NK-92 (cell line): ENCODE data around the gene C7orf57.
"Not testable (repeated sequence)": the region's sequence is repeated elsewhere in the genome, so short reads cannot be mapped to it uniquely, and the experiment has no call there.

ENCODE experiments used
- DNase-seq: peaks from one replicate; lab custom pipeline; 2025; ENCODE audit not compliant: unreplicated experiment; lab: John Stamatoyannopoulos, UW

Gene C7orf57

GRCh38 chr7:48035301-48035966 is at the start of gene C7orf57:
Gene C7orf57, plus strand, starts transcription at chr7:48035543. Its CDS starts 766 bp downstream, at chr7:48036309.
- DNase-seq: peak; percentile 12

DNA sequence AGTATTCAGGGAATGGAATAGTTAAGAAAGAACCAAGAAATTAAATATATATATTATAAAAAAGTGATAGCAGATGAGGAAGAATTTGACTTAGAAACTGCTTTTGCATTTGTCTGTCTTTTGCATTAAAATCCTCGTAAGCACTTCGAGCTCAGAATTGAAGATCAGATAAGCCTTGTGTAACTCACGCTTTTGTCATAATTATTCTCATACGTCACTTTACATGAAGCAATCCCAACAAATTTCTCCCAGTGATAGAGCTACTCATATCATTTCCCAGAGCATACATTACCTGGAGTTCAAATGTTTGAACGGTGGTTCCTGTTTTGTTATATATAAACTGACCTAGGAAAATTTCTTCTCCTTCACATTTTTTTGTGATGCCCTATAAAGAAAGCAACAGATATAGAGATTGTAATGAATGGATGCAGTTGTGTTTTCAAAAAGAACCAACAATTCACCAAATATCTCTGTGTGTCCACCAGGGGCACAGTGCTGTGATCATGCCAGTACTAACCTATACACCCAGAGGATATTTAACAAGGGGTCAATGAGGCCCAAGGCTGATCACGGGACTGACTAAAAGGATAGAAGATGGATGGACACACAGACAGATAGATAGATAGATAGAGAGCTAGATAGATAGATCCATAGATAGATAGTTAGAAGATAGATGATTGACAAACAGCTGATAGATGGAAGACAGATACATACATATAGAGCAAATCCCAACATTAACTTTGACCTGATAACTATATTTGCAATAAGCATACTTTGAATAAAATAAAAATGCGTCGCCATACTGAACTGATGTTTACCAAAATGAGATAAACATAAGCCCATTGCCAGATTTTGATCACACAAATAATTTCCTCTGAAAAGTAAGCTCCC is 46.6 kb upstream of the C7orf57 start:
- DNase-seq: no peak

DNA sequence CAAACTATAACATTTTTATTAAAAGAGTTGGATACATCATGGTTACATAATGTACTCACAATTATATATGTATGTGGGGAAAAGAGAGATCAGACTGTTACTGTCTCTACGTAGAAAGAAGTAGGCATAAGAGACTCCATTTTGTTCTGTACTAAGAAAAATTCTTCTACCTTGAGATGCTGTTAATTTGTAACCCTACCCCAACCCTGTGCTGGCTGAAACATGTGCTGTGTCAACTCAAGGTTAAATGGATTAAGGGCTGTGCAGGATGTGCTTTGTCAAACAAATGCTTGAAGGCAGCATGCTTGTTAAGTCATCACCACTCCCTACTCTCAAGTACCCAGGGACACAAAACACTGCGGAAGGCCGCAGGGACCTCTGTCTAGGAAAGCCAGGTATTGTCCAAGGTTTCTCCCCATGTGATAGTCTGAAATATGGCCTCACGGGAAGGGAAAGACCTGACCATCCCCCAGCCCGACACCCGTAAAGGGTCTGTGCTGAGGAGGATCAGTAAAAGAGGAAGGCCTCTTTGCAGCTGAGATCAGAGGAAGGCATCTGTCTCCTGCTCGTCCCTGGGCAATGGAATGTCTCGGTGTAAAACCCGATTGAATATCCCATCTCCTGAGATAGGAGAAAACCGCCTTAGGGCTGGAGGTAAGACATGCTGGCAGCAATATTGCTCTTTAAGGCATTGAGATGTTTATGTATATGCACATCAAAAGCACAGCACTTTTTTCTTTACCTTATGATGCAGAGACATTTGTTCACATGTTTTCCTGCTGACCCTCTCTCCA is 45.5 kb upstream of the C7orf57 start:
- DNase-seq: not testable (repeated sequence)

DNA sequence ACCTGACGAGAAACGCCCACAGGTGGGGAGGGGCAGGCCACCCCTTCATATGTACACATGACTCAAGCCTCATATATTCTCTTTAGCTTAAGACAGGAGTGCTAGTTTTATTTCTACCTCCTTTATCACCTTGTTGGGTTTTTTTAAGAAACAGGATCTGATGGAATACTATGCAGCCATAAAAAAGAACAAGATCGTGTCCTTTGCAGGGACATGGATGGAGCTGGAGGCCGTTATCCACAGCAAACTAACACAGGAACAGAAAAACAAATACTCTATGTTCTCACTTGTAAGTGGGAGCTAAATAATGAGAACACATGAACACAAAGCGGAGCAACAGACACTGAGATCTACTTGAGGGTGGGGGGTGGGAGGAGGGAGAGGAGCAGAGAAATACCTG is 44.8 kb upstream of the C7orf57 start:
- no peak for DNase-seq

DNA sequence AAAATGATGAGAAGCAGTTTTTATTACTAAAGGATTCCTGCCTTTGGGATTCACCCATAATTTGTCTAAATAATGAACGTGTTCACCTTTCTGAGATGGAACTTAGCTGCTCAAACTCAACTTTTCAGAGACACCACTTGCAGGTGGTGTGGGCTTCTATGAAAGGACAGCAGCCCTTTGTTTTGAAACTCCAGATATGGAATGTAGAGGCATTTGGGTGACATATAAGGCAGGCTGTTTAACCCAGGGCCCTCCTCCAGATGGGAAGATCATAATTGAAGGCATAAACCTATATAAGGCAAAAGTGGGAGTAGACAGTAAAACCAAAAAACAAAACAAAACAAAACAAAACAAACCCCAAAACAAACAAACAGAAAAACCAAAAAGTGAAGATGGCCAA is 44.1 kb upstream of the C7orf57 start:
- no peak for DNase-seq

- DNase-seq: peak; percentile 49
These were observed 43.5 kb upstream of the C7orf57 start for GRCh38 chr7:47991741-47992311.

GRCh38 chr7:47992446-47992845 is 42.9 kb upstream of the C7orf57 start:
- DNase-seq: no peak

GRCh38 chr7:47999413-47999812 is 35.9 kb upstream of the C7orf57 start:
- DNase-seq: no peak

DNA sequence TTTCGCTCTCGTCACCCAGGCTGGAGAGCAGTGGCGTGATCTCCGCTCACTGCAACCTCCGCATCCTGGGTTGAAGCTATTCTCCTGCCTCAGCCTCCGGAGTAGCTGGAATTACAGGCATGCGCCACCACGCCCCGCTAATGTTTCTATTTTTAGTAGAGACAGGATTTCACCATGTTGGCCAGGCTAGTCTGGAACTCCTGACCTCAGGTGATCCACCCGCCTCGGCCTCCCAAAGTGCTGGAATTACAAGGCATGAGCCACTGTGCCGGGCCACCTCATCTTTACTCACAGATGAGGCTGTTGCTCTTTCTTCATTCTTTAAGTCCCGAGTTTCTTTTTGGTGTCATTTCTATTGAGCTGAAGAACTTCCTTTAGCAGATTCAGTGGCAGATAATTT is 35.2 kb upstream of the C7orf57 start:
- DNase-seq: not testable (repeated sequence)

GRCh38 chr7:48004032-48004431 is 31.3 kb upstream of the C7orf57 start:
- DNase-seq: no peak

DNA sequence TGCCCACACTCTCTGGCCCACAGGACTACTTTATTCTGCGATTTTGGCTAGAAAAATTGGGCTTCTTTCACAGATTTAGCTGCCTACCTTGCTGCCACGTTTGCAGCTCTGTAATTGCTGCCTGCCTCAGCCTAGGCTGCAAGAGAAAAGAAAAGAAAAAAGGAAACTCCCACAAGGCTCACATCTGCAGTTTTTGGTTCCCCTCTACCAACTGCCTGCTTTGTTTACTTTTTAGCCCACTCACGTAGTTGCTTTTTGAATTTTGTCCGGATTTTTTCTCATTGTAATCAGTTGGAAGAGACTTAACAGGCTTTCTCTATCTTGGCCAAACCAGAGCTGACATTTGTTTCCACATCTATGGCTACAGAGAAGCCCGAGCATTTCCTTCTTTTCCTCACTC is 30.7 kb upstream of the C7orf57 start:
- DNase-seq: no peak

GRCh38 chr7:48006866-48007265 is 28.5 kb upstream of the C7orf57 start:
- no peak for DNase-seq

DNA sequence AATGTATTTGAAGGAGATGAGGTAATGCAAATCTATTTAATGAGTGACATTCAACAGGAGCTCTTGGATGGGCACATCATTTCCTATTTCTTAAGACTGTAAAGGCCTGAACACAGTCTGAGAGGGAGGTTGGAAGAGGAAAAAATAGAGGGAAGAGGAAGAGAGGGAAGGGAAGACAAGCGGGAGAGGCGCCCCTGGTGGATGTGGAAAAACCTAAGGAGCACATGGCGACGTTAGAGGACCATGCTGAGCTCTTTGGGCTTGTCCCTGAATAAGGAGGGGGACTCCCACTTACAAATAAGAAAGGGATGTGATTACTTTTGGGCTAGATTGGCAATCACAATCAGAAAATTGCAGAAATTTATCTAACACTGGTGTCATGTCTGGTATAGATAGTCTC is 26.1 kb upstream of the C7orf57 start:
- no peak for DNase-seq

GRCh38 chr7:48009954-48010353 is 25.4 kb upstream of the C7orf57 start:
- DNase-seq: no peak

GRCh38 chr7:48011323-48011722 is 24.0 kb upstream of the C7orf57 start:
- DNase-seq: no peak

- DNase-seq: no peak
These were observed 23.4 kb upstream of the C7orf57 start for GRCh38 chr7:48011951-48012350.

DNA sequence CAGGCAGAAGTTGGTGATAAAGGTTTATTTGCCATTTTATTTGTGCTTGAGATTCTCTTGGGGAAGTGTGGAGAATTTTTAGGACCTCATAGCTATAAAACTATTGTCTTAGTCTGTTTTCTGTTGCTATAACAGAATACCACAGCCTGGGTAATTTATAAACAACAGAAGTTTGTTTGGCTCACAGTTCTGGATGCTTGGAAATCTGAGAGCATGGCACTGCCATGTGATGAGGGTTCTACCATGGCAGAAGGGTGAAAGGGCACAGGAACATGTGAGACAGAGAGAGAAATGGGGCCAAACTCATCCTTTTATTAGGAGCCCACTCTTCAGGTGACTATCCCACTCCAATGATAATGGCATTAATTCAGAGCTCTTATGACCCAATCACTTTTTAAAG is 18.7 kb upstream of the C7orf57 start:
- no peak for DNase-seq

DNA sequence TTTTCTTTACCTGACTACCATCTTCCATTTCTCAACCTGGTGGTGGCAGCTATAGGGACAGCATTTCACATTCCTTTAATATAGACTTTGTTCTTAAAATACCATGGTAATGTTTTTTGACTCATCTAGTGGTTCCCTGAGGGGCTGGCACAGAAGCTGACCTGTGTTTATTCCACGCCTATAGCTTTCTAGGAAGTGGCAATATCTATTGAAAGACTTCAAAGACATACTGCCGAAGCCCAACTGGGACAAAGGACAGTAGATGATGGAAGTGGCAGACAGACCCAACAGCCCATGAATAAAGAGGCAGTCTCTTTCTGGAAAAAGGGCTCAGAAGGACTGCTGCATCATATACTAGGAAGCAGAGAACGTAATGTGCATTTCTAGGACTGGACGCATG is 17.7 kb upstream of the C7orf57 start:
- no peak for DNase-seq

- no peak for DNase-seq
These were observed 9.7 kb upstream of the C7orf57 start for GRCh38 chr7:48025624-48026023.

GRCh38 chr7:48028938-48029337 is 6.4 kb upstream of the C7orf57 start, which contains the start of gene SUN3:
Gene SUN3, minus strand, starts transcription at chr7:48029107. Its CDS starts 169 bp downstream, at chr7:48028938.
- no peak for DNase-seq

GRCh38 chr7:48031111-48031510 is 4.2 kb upstream of the C7orf57 start:
- no peak for DNase-seq
